A673 (cell line): ENCODE data around the gene NRXN3. TPM values are rescaled to one million over a fixed set of nuclear protein-coding genes. Genes with fewer than 3 reads are reported as not detected.

Experiments
- BruUV-seq: library from RNA; stranded (reverse); fragments of 400-500 nt; replicated peaks from 2 replicates; lab custom pipeline; 2021; lab: Mats Ljungman, UMichigan
- CTCF ChIA-PET: fragments of 300-600 bp; sonication (Branson Sonifier 250); formaldehyde crosslinking; loops from one replicate; lab custom pipeline; 2022; ENCODE audit warnings: antibody characterized with exemption; lab: Charles Lee
- POLR2A ChIA-PET: fragments of 300-600 bp; sonication (Branson Sonifier 250); formaldehyde crosslinking; loops from one replicate; lab custom pipeline; 2022; ENCODE audit warnings: antibody characterized with exemption; ENCODE audit not compliant: low non-redundant PET; lab: Charles Lee
- DNase-seq: peaks from one replicate; pipeline ENCODE4 v3.0.0-alpha.2; 2015; ENCODE audit warnings: low spot score
- H3K27ac ChIP-seq: fragments of 200-600 bp; sonication (generic); 2 replicates; pipeline ENCODE4 v1.5.1; 2016; ENCODE audit warnings: mixed run types, low read depth, mild to moderate bottlenecking, mixed read lengths, antibody characterized with exemption, low read length; ENCODE audit not compliant: poor library complexity, severe bottlenecking
- H3K27me3 ChIP-seq: fragments of 200-600 bp; sonication (generic); replicated peaks from 2 replicates; pipeline ENCODE4 v1.6.1; 2017; ENCODE audit warnings: mixed run types, low read depth, mild to moderate bottlenecking, mixed read lengths, antibody characterized with exemption, low read length; ENCODE audit not compliant: insufficient read depth, poor library complexity
- H3K36me3 ChIP-seq: fragments of 200-600 bp; sonication (generic); 2 replicates; pipeline ENCODE4 v1.6.1; 2016; ENCODE audit warnings: mixed run types, mild to moderate bottlenecking, mixed read lengths, antibody characterized with exemption, low read length; ENCODE audit not compliant: insufficient read depth, poor library complexity, severe bottlenecking
- H3K4me1 ChIP-seq: fragments of 200-600 bp; sonication (generic); 2 replicates; pipeline ENCODE4 v1.6.1; 2017; ENCODE audit warnings: mixed run types, mild to moderate bottlenecking, mixed read lengths, antibody characterized with exemption, low read length; ENCODE audit not compliant: insufficient read depth, poor library complexity, severe bottlenecking
- H3K4me3 ChIP-seq: fragments of 200-600 bp; sonication (generic); 2 replicates; pipeline ENCODE4 v1.5.1; 2016; ENCODE audit warnings: low read depth, mixed run types, mild to moderate bottlenecking, mixed read lengths, low read length; ENCODE audit not compliant: poor library complexity, severe bottlenecking
- H3K9me3 ChIP-seq: fragments of 200-600 bp; sonication (generic); 2 replicates; pipeline ENCODE4 v1.6.1; 2016; ENCODE audit warnings: mixed run types, low read depth, mild to moderate bottlenecking, mixed read lengths, antibody characterized with exemption, low read length; ENCODE audit not compliant: poor library complexity, severe bottlenecking
- EZH2 ChIP-seq: fragments of 200-600 bp; sonication (generic); IDR thresholded peaks from 2 replicates; pipeline ENCODE4 v1.6.1; 2017; ENCODE audit warnings: borderline replicate concordance, low read depth, mild to moderate bottlenecking, mixed read lengths, antibody characterized with exemption, low read length; ENCODE audit not compliant: poor library complexity, severe bottlenecking
- intact Hi-C: fragments of 100-400 bp; cut with micrococcal nuclease; formaldehyde crosslinking; loops from one replicate; pipeline ENCODE4 v1.10.0; 2022; ENCODE audit not compliant: unreplicated experiment
- total RNA-seq: library from RNA; stranded (reverse); gene quantifications from 2 replicates; pipeline ENCODE4 v1.2.3, GENCODE V29; 2021
- TF ChIP-seq, protein P1 (sequence below): fragments of 300-800, 200-600 bp; sonication (generic); conservative IDR thresholded peaks from 2 replicates; pipeline ENCODE4 v1.5.1; 2017; ENCODE audit warnings: low read depth, mild to moderate bottlenecking, antibody characterized with exemption, low read length, moderate library complexity, mixed read lengths

The NRXN3 gene
- total RNA-seq, 1 experiment from 2014 or later: 0.21 TPM

DNA sequence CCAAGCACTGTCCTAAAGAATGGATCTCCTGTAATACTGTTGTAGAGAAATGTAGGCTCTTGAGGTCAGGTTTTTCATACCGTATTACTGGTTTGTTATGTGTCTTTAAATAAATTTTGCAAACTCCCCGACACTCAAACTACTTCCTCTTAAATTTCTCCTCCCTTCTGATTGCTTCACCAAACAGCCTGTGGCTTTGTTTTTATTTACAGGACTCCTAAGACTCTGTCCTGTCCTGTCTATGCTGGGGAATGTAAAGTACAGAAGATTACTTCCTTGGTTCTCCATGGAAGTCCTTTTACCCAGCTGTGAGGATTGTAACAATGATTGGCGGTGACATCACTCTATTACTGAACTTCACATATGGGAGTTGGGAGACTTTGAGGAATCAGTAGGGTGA lies 1167.6 kb downstream of the NRXN3 start:
- ChIA-PET POLR2A (no interaction called here), CTCF (no interaction called here)
- Histone ChIP-seq H3K36me3 (no peaks in the 10 kb centered on the region), H3K27me3 (peaks cover 5% of the 10 kb centered on the region), H3K9me3 (no peaks in the 10 kb centered on the region), H3K27ac (no peak overlapping the region), H3K4me1 (no peaks in the 10 kb centered on the region), H3K4me3 (no peak overlapping the region)
- TF ChIP-seq, protein P1, sequence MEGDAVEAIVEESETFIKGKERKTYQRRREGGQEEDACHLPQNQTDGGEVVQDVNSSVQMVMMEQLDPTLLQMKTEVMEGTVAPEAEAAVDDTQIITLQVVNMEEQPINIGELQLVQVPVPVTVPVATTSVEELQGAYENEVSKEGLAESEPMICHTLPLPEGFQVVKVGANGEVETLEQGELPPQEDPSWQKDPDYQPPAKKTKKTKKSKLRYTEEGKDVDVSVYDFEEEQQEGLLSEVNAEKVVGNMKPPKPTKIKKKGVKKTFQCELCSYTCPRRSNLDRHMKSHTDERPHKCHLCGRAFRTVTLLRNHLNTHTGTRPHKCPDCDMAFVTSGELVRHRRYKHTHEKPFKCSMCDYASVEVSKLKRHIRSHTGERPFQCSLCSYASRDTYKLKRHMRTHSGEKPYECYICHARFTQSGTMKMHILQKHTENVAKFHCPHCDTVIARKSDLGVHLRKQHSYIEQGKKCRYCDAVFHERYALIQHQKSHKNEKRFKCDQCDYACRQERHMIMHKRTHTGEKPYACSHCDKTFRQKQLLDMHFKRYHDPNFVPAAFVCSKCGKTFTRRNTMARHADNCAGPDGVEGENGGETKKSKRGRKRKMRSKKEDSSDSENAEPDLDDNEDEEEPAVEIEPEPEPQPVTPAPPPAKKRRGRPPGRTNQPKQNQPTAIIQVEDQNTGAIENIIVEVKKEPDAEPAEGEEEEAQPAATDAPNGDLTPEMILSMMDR: no peak
- TF ChIP-seq EZH2: no peak
- no TSS peak for BruUV-seq
- intact Hi-C loops: no loop called here
- no peak for DNase-seq

DNA sequence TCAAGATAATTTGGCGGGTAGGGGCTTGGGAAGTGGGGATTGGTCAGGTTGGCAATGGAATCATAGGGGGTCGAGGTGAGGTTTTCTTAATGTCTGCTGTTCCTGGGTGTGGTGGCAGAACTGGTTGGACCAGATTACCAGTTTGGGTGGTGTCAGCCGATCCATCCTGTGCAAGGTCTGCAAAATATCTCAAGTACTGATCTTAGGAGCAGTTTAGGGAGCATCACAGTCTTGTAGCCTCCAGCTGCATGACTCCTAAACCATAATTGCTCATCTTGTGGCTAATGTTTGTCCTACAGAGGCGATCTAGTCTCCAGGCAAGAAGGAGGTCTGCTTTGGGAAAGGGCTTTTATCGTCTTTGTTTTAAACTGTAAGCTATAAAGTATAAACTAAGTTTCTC lies 1172.8 kb downstream of the NRXN3 start:
- no peaks in the 10 kb centered on the region for H3K36me3 ChIP-seq
- no peak for DNase-seq
- H3K27me3 ChIP-seq: no peaks in the 10 kb centered on the region
- H3K4me3 ChIP-seq: no peak overlapping the region
- H3K27ac ChIP-seq: no peak overlapping the region
- no TSS peak for BruUV-seq
- H3K9me3 ChIP-seq: no peaks in the 10 kb centered on the region
- intact Hi-C loops: no loop called here
- CTCF ChIA-PET: no interaction called here
- TF ChIP-seq, protein P1: no peak
- no peak for TF ChIP-seq EZH2
- POLR2A ChIA-PET: no interaction called here
- no peaks in the 10 kb centered on the region for H3K4me1 ChIP-seq

DNA sequence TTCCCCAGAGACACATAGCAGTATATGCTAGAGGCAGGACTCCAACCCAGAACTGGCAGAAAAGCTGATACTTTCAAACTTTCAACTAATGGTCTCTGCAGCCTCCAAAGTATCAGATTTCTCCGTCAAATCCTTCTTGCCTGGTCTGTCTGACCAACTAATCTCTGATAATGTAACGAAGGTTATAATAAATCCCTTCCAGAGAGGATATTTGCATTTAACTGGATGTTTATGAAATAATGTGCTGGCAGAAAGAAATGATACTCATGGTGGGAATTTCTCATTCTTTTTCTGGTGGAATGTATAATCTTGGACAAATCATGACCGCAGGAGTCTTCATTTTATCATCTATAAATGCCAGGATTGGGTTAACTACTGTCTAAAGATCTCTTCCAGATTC lies 1180.8 kb downstream of the NRXN3 start:
- Histone ChIP-seq H3K4me3 (no peak overlapping the region), H3K9me3 (no peaks in the 10 kb centered on the region), H3K27me3 (peaks cover 4% of the 10 kb centered on the region), H3K36me3 (no peaks in the 10 kb centered on the region), H3K27ac (no peak overlapping the region), H3K4me1 (no peaks in the 10 kb centered on the region)
- no peak for TF ChIP-seq EZH2
- TF ChIP-seq, protein P1: no peak
- CTCF ChIA-PET: no interaction called here
- no peak for DNase-seq
- BruUV-seq: no TSS peak
- POLR2A ChIA-PET: no interaction called here
- intact Hi-C loops: no loop called here
